Activated naive CD8-positive, alpha-beta T cell treated with anti-CD3 and anti-CD28 coated beads for 36 hours (primary cell): ENCODE data around the gene XRCC4. TPM values are rescaled to one million over a fixed set of nuclear protein-coding genes. Genes with fewer than 3 reads are reported as not detected.

Source experiments
- DNase-seq: peaks from one replicate; pipeline ENCODE4 v3.0.0; 2021
- H3K27ac Mint-ChIP-seq: one replicate; pipeline ENCODE4 v1.8.0; 2022; ENCODE audit warnings: mild to moderate bottlenecking, moderate library complexity, mixed read lengths
- H3K27me3 Mint-ChIP-seq: one replicate; pipeline ENCODE4 v1.8.0; 2022; ENCODE audit warnings: mild to moderate bottlenecking, mixed read lengths
- H3K36me3 Mint-ChIP-seq: one replicate; pipeline ENCODE4 v1.8.0; 2021; ENCODE audit warnings: mild to moderate bottlenecking, mixed read lengths
- H3K4me1 Mint-ChIP-seq: one replicate; pipeline ENCODE4 v1.8.0; 2021; ENCODE audit warnings: mixed read lengths
- H3K4me3 Mint-ChIP-seq: one replicate; pipeline ENCODE4 v1.8.0; 2022; ENCODE audit warnings: mild to moderate bottlenecking, moderate library complexity, mixed read lengths
- H3K9me3 Mint-ChIP-seq: one replicate; pipeline ENCODE4 v1.8.0; 2022; ENCODE audit warnings: mixed read lengths
- total RNA-seq, 2 experiments: library from RNA; stranded (reverse); gene quantifications; one replicate each; pipeline ENCODE4 v1.2.3, GENCODE V29; 2021

XRCC4 gene
- total RNA-seq, 2 experiments from 2014 or later: 11.4 to 12.2 TPM

DNA sequence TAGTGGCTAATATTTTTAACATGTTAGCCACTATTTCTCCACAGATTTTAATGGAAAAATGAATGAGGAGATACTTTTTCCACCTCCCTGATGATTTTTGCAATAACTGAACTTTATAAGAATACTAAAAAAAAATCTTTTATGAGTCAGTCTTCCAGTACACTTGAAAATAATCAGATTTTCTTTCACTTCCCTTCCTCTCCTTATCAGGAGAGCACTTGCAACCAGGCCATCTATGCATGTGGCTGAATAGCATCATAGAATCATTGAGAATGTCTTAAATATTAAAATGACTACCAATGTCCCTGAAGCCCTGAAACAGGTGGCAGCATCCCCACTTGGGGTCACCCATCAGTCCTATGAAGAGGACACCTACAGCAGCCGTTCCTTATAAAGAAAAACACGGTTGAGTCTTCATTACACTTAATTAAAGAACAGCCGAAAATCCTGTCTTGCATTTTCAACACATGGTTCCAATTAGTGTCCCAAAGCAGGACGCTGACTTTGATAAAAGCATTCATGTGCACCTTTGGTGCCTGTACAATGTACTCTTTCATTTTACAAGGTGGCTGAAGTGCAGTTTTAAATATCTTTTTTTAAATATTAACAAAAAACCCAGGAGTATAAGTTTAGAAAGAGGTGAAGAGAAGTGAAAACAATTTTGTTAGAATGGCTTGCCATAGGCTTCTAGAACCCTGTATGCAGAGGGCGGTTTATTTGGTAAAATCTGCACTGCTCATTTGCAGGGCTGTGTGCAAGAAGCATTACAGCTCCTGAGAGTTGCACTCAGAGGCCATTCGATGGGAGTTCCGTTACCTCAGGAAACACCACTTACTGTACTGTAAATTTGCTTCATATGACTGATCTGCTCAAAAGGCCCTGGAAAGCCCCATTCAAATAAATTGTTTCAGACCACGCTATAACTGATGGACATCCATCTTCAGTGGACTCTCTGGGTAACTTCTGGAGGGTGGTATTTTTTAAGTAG is 287.3 kb downstream of the XRCC4 start:
- H3K36me3 Mint-ChIP-seq: no peaks in the 10 kb centered on the region
- DNase-seq: no peak
- H3K27ac Mint-ChIP-seq: no peak overlapping the region
- H3K4me3 Mint-ChIP-seq: no peak overlapping the region
- no peaks in the 10 kb centered on the region for H3K4me1 Mint-ChIP-seq
- H3K27me3 Mint-ChIP-seq: no peaks in the 10 kb centered on the region
- peaks cover 4% of the 10 kb centered on the region for H3K9me3 Mint-ChIP-seq

DNA sequence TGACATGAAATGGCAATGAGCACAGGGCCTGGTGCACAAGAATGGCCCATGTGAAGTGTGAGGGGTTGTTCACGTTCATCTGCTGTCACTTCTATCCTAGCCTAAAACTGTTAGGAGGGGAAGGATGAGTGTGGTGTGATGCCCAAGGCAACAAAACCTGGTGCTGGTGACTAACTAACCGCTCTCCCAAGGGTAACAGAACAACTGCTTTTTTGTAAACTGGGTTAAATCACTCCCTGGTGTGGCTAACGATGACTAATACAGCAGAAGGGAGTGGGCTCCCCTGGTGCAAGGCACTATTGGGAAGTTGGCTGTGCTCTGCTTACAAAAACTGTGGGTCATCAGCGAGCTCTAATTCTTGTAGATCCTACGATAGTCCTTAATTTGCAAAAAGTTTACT is 291.0 kb downstream of the XRCC4 start:
- Mint-ChIP-seq H3K27me3 (no peaks in the 10 kb centered on the region), H3K36me3 (no peaks in the 10 kb centered on the region), H3K9me3 (no peaks in the 10 kb centered on the region), H3K4me3 (no peak overlapping the region), H3K27ac (no peak overlapping the region), H3K4me1 (no peaks in the 10 kb centered on the region)
- no peak for DNase-seq

DNA sequence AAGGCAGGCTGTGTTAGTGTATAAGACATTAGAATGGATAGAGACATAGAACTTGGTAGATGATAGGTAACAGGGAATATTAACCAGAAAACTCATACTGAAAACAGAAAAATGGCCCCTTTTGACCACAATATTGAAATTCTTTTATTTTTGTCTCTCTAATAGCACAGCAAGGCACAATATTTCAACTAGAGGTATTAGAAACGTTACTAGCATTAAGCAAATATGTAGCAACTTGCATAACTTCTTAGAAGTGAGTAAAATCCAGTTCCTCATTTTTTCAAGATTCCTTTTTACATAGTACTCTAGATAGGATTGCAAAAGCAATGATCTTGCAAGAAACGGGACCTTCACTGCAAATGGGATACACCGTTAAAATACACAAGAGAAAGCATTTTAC is 291.5 kb downstream of the XRCC4 start:
- Mint-ChIP-seq H3K9me3 (no peaks in the 10 kb centered on the region), H3K27me3 (no peaks in the 10 kb centered on the region), H3K4me1 (no peaks in the 10 kb centered on the region), H3K27ac (no peak overlapping the region), H3K4me3 (no peak overlapping the region), H3K36me3 (no peaks in the 10 kb centered on the region)
- no peak for DNase-seq

DNA sequence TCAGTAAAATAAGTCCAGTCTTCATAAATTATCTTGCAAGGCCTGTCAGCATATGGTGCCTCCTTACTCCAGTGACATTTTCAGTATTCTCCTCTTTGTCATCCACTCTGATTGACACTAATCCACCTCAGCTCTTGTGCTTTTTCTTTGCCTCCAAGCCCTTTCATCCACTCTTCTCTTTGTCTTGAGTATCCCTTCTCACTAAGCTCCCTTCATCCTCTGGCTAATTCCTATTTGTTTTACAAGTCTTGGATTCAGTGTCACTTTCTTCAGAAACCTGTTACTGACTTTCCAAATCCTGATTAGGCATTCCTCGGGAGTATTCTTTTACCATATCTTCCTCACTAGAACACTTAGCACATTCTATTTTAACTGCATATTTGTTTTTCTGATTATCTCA is 293.6 kb downstream of the XRCC4 start:
- H3K36me3 Mint-ChIP-seq: no peaks in the 10 kb centered on the region
- H3K27me3 Mint-ChIP-seq: no peaks in the 10 kb centered on the region
- no peak overlapping the region for H3K4me3 Mint-ChIP-seq
- no peaks in the 10 kb centered on the region for H3K9me3 Mint-ChIP-seq
- no peaks in the 10 kb centered on the region for H3K4me1 Mint-ChIP-seq
- no peak for DNase-seq
- H3K27ac Mint-ChIP-seq: no peak overlapping the region

DNA sequence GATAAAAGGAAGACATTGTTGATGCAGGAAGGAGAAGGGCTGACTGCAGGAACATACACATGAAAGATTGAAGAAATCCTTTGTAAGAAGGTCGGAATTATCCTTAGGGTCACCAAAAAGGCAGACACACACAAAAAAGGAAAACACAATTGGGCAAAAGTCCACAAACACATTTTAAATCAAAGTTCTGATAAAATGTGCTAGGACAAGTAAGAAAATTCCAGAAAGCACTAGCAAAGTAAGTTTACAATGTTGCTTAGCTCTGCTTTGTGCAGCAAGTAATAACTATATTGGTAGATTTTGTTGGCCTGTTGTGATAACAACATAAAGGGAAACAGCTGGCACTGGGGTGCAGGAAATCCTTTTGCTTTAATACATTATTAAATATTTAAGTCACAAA is 294.4 kb downstream of the XRCC4 start:
- H3K4me3 Mint-ChIP-seq: no peak overlapping the region
- H3K9me3 Mint-ChIP-seq: no peaks in the 10 kb centered on the region
- H3K36me3 Mint-ChIP-seq: no peaks in the 10 kb centered on the region
- H3K27me3 Mint-ChIP-seq: no peaks in the 10 kb centered on the region
- DNase-seq: no peak
- no peaks in the 10 kb centered on the region for H3K4me1 Mint-ChIP-seq
- H3K27ac Mint-ChIP-seq: no peak overlapping the region

DNA sequence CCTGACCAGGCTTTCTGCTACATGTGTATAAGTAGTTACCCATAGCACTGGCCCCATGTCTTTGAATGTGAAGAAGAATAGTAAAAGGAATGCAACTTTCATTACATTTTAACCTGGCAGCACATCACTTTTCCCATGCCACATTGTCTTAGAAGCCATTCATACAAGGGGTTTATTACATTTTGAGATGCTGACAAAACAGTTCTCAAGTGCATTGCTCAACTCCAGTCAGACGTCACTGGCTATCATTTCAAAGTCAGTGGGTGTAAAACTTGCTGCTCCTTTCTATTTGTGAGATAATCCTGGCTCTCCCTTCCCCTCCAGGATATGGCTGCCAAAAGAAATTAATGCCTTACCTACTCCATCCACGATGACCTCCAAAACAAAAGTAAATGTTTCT is 297.2 kb downstream of the XRCC4 start:
- no peak for DNase-seq
- Mint-ChIP-seq H3K27ac (no peak overlapping the region), H3K27me3 (no peaks in the 10 kb centered on the region), H3K4me1 (no peaks in the 10 kb centered on the region), H3K4me3 (no peak overlapping the region), H3K9me3 (no peaks in the 10 kb centered on the region), H3K36me3 (no peaks in the 10 kb centered on the region)

DNA sequence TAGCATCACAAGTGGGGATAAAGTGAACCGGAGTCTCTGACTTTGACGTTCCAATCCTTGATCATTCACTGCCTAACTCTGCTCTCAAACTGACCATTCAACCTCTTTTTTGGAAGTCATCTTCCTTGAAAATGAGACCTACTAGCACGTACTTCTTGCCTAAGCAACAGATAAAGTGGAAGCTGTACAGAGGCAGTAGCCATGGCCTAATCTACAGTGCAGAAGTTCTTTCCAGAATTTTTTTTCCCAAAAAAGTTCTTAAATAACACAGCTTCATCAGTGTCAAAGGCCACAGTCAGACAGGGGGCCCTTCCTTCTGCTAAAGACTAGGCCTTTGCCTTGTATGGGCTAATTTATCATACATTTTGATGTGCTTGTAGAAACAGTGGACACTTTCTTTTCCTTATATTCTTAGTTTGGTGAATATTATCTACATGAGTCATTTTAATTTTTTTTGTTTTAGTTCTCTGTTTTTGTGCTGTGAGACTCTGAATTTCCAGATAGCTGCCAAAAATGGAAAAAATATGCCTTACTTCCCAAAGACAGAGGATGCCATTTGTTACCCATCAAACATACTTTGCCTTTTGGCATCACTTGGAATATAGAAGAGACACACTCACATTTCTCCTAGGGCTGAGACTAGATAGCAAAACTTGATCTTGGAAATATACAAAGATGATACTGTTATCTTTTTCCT is 297.9 kb downstream of the XRCC4 start:
- no peak for DNase-seq
- Mint-ChIP-seq H3K27me3 (no peaks in the 10 kb centered on the region), H3K4me3 (no peak overlapping the region), H3K9me3 (no peaks in the 10 kb centered on the region), H3K36me3 (no peaks in the 10 kb centered on the region), H3K4me1 (no peaks in the 10 kb centered on the region), H3K27ac (no peak overlapping the region)

DNA sequence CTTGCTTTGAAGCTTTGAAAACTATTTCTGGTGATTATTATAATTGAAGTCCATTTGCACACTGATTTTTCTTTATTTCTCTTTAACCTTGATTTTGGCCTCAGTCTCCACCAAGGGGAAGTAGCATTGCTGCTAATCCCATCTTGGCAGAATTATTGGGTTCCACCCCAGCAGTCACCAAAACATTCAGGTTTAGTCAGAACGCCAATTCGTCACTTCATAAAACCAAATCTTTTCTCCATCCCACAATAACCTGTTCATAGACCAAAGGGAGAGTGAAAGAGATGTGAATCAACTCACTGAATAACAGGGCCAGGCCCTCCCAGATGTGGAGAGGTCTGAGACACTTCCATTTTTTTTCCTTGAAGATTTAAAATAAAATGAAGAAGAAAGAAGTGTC is 299.1 kb downstream of the XRCC4 start:
- Mint-ChIP-seq H3K27me3 (no peaks in the 10 kb centered on the region), H3K9me3 (no peaks in the 10 kb centered on the region), H3K4me1 (no peaks in the 10 kb centered on the region), H3K4me3 (no peak overlapping the region), H3K27ac (no peak overlapping the region), H3K36me3 (no peaks in the 10 kb centered on the region)
- no peak for DNase-seq

DNA sequence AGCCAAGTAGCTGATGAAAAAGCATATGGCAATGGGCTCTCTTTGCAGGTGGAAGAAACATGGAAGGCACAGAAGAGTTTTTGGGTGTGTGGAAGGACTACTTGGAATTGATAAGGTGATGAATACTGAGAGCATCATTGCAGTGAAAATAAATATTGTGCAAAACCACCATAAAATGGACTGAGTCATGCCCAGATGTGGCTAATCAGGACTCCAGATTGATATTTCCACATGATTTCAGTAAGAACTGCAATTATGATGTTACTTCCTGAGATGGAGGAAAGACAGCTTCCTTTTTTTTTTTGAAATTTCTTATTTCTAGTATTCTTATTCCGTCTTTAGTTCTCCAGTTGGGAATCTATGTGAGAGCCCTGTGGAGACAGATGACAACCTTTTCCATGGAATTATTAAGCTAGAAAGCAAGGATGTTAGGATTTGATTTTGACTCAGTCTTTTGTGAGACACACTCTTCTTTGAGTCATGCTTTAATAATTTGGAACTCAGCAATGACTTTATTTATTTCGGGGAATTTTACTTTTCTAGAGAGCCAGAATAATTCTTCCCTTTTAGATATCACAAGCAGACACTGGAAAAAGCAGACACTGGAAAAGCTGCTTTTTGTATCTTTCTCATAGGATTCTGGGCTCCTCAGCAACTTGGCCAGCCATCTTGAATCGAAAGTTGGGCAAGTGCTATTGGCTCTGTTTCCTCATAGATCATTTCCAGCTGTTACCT is 300.0 kb downstream of the XRCC4 start:
- no peaks in the 10 kb centered on the region for H3K36me3 Mint-ChIP-seq
- no peaks in the 10 kb centered on the region for H3K9me3 Mint-ChIP-seq
- no peaks in the 10 kb centered on the region for H3K27me3 Mint-ChIP-seq
- H3K4me3 Mint-ChIP-seq: no peak overlapping the region
- no peak overlapping the region for H3K27ac Mint-ChIP-seq
- no peak for DNase-seq
- no peaks in the 10 kb centered on the region for H3K4me1 Mint-ChIP-seq

DNA sequence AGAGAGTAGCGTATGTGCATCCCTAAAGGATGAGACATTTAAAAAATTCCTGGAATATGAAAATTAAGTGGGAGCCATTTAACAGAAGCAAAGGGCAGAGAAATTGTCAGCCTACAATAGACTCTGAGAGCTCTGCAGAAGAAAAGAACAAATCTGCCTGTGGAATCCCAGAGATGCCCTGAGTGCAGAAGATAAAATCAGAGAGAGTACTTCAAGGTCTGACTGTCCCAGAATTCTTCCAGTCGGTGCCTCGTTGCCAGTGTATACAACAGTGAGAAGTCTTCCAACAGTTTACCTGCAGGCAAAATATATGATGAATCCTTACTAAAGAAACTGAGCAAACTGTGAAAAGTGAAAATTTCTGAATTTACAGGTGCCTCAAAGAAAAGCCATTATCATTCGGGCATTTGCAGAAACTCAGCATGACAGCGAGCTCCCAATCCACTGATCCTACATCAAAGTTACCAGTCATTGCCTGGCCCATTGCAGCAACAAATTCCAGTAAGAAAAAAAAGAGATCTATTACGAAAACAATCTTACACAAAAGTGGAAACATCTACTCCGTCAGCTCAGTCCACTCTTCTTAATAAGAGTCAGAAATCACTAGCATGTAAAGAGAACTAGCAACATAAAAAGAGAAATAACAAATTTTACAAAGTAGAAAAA is 301.4 kb downstream of the XRCC4 start:
- H3K36me3 Mint-ChIP-seq: peaks cover 1% of the 10 kb centered on the region
- H3K4me3 Mint-ChIP-seq: no peak overlapping the region
- no peaks in the 10 kb centered on the region for H3K4me1 Mint-ChIP-seq
- H3K27me3 Mint-ChIP-seq: no peaks in the 10 kb centered on the region
- peaks cover 3% of the 10 kb centered on the region for H3K9me3 Mint-ChIP-seq
- no peak for DNase-seq
- no peak overlapping the region for H3K27ac Mint-ChIP-seq

DNA sequence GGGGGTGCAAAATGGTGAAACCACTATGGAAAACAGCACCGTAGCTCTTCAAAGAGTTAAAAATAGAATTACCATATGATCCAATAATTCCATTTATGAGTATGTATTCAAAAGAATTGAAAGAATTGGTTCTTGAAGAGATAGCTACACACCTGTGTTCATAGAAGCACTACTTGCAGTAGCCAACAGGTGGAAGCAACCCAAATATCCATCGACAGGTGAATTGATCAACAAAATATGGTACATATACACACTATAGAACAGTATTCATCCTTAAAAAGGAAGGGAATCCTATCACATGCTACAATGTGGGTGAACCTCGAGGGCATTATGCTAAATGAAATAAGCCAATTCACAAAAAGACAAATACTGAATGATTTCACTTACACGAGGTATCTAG is 308.5 kb downstream of the XRCC4 start:
- DNase-seq: no peak
- Mint-ChIP-seq H3K27ac (no peak overlapping the region), H3K36me3 (peaks cover 1% of the 10 kb centered on the region), H3K27me3 (no peaks in the 10 kb centered on the region), H3K9me3 (peaks cover 3% of the 10 kb centered on the region), H3K4me3 (no peak overlapping the region), H3K4me1 (no peaks in the 10 kb centered on the region)

DNA sequence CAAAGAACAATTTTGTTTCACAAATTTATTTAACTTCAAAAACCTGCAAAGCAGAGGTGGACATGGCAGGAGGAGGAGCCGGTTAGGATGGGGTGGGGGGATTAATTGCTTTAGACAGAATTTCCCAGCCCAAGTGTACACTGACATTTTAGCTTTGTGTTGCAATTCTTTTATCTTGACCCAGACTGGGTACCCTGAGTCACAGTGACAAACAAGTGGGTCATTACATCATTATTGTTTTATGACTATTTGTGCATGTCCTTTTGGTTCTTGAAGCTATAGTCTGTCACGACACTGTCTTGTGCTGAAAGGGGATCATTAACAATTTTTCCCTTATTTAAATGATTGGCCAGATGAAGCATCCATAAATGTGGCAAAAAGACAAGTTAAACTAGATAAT is 309.7 kb downstream of the XRCC4 start:
- Mint-ChIP-seq H3K4me1 (no peaks in the 10 kb centered on the region), H3K9me3 (peaks cover 3% of the 10 kb centered on the region), H3K4me3 (no peak overlapping the region), H3K27ac (no peak overlapping the region), H3K36me3 (peaks cover 1% of the 10 kb centered on the region), H3K27me3 (no peaks in the 10 kb centered on the region)
- DNase-seq: no peak

DNA sequence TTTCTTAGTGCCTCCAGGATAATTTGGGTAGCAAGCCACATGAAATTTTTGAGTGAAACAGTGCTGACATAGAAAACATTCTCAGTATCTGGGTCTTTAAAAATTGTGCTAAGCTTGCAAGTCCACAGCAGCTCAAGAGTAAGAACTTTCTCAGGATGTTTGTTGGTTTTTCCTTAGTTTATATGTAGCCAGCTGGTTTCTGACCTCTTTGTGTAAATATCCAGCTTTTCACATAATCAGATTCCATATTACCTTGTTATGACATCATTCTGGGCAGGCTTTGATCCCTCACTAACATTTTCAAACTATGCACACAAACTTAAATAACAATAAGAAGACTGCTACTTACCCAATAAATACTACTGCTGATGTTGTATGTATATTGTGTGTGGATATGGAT is 311.3 kb downstream of the XRCC4 start:
- no peaks in the 10 kb centered on the region for H3K27me3 Mint-ChIP-seq
- no peaks in the 10 kb centered on the region for H3K4me1 Mint-ChIP-seq
- H3K36me3 Mint-ChIP-seq: no peaks in the 10 kb centered on the region
- H3K9me3 Mint-ChIP-seq: no peaks in the 10 kb centered on the region
- H3K4me3 Mint-ChIP-seq: no peak overlapping the region
- no peak overlapping the region for H3K27ac Mint-ChIP-seq
- no peak for DNase-seq

DNA sequence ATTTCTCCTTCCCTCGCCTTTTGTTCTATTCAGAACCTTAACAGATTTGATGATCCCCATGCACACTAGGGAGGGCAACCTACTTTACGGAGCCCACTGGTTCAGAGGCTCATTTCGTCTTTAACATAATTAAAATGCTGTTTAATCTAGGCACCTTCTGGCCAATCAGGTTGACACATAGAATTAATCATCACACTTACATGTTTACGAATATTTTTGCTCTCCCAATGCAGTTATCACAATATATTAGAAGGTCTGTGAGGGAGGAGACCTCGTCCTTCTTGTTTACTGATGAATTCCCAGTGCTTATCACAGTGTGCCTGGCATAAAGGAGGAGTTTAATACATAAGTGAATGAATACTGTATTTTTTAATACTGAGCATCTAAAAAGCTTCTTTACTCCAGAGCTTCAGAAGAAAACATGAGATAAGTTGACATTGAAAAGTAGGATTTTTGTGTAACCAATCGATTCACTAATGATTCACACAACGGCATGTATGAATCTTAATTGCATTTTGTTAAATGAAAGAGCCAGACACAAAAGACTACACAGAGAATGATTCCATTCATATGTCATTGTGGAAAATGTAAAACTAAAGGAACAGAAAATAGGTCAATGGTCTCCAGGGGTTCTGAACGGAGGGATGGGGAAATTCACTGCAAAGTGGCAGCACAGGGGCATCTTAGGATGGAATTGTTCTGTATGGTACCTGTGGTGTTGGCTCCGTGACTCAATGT is 315.6 kb downstream of the XRCC4 start:
- Mint-ChIP-seq H3K9me3 (no peaks in the 10 kb centered on the region), H3K36me3 (no peaks in the 10 kb centered on the region), H3K27me3 (no peaks in the 10 kb centered on the region), H3K4me3 (no peak overlapping the region), H3K4me1 (no peaks in the 10 kb centered on the region), H3K27ac (no peak overlapping the region)
- DNase-seq: no peak
